ENCODE results near the gene AKT2. TPM values are rescaled to one million over a fixed set of nuclear protein-coding genes. Genes with fewer than 3 reads are reported as not detected.

The AKT2 gene
- polyA plus RNA-seq, 1 donor (not counting 4 experiments of a cell fraction or from before 2014, with no cell fraction given): 108 TPM

GRCh38 chr19:40243181-40243580 lies 42.0 kb downstream of the AKT2 start:
- TF ChIP-seq CTCF (optimal IDR thresholded peaks at IDR 0.05 in 1 of 3, IDR thresholded peaks at IDR 0.05 in 1 of 3, conservative IDR thresholded peaks at IDR 0.05 in 1 of 3; ENCODE audit: extremely low read depth in 1 of 3, insufficient read depth in 2 of 3, low read length in 3 of 3): no peak
- TF ChIP-seq EZH2 (IDR thresholded peaks at IDR 0.05; ENCODE audit: low read length): no peak
- Histone ChIP-seq H3K4me3 (ENCODE audit: control insufficient read depth in 2 of 3, extremely low read depth in 1 of 3, insufficient read depth in 2 of 3, low read depth in 1 of 3, low read length in 3 of 3) (no peak overlapping the region), H4K20me1 (ENCODE audit: control insufficient read depth, extremely low read depth, insufficient read depth, low read length) (no peaks in the 10 kb centered on the region), H2AFZ (ENCODE audit: control insufficient read depth, low read length) (no peak overlapping the region), H3K4me1 (ENCODE audit: control insufficient read depth, extremely low read depth, insufficient read depth, low read length) (peaks cover 7% of the 10 kb centered on the region), H3K27me3 (ENCODE audit: control insufficient read depth, extremely low read depth, insufficient read depth, low read length) (no peaks in the 10 kb centered on the region), H3K79me2 (ENCODE audit: control insufficient read depth, insufficient read depth, low read length) (peaks cover 13% of the 10 kb centered on the region), H3K4me2 (ENCODE audit: control insufficient read depth, extremely low read depth, insufficient read depth, low read depth, low read length) (no peak overlapping the region), H3K9ac (ENCODE audit: control insufficient read depth, extremely low read depth, insufficient read depth, low read length) (no peak overlapping the region), H3K27ac (ENCODE audit: control insufficient read depth, insufficient read depth, low read length) (no peak overlapping the region), H3K9me1 (ENCODE audit: control insufficient read depth, extremely low read depth, insufficient read depth, low read length) (no peaks in the 10 kb centered on the region), H3K36me3 (ENCODE audit: control insufficient read depth in 2 of 2, extremely low read depth in 1 of 2, insufficient read depth in 2 of 2, low read length in 2 of 2) (peaks cover 0 to 28% of the 10 kb centered on the region in 2 experiments), H3K9me3 (ENCODE audit: control insufficient read depth, low read depth, low read length) (no peaks in the 10 kb centered on the region)
- FAIRE-seq (no peak), DNase-seq (ENCODE audit: low read depth, low spot score) (no peak)
- dilution Hi-C loops (cut with MboI; ENCODE audit: extremely low pct_ligation_motif_present, low sequenced_read_pairs): no loop called here

- dilution Hi-C loops (cut with MboI; ENCODE audit: extremely low pct_ligation_motif_present, low sequenced_read_pairs): no loop called here
Measured at GRCh38 chr19:40242480-40242879, 42.7 kb downstream of the AKT2 start.

More at GRCh38 chr19:40242480-40242879, 42.7 kb downstream of the AKT2 start:
- no peak overlapping the region for H2AFZ ChIP-seq (ENCODE audit: control insufficient read depth, low read length)
- no peaks in the 10 kb centered on the region for H4K20me1 ChIP-seq (ENCODE audit: control insufficient read depth, extremely low read depth, insufficient read depth, low read length)
- peaks cover 7% of the 10 kb centered on the region for H3K4me1 ChIP-seq (ENCODE audit: control insufficient read depth, extremely low read depth, insufficient read depth, low read length)
- TF ChIP-seq EZH2 (IDR thresholded peaks at IDR 0.05; ENCODE audit: low read length) (no peak), CTCF (optimal IDR thresholded peaks at IDR 0.05 in 1 of 3, IDR thresholded peaks at IDR 0.05 in 1 of 3, conservative IDR thresholded peaks at IDR 0.05 in 1 of 3; ENCODE audit: extremely low read depth in 1 of 3, insufficient read depth in 2 of 3, low read length in 3 of 3) (no peak)
- H3K36me3 ChIP-seq (ENCODE audit: control insufficient read depth in 2 of 2, extremely low read depth in 1 of 2, insufficient read depth in 2 of 2, low read length in 2 of 2): peaks cover 0 to 30% of the 10 kb centered on the region in 2 experiments
- no peak for DNase-seq (ENCODE audit: low read depth, low spot score)
- H3K9me3 ChIP-seq (ENCODE audit: control insufficient read depth, low read depth, low read length): no peaks in the 10 kb centered on the region
- no peak overlapping the region for H3K27ac ChIP-seq (ENCODE audit: control insufficient read depth, insufficient read depth, low read length)
- H3K79me2 ChIP-seq (ENCODE audit: control insufficient read depth, insufficient read depth, low read length): peaks cover 10% of the 10 kb centered on the region
- H3K27me3 ChIP-seq (ENCODE audit: control insufficient read depth, extremely low read depth, insufficient read depth, low read length): no peaks in the 10 kb centered on the region
- no peak overlapping the region for H3K9ac ChIP-seq (ENCODE audit: control insufficient read depth, extremely low read depth, insufficient read depth, low read length)
- no peak for FAIRE-seq
- no peak overlapping the region for H3K4me2 ChIP-seq (ENCODE audit: control insufficient read depth, extremely low read depth, insufficient read depth, low read depth, low read length)
- H3K9me1 ChIP-seq (ENCODE audit: control insufficient read depth, extremely low read depth, insufficient read depth, low read length): no peaks in the 10 kb centered on the region
- no peak overlapping the region for H3K4me3 ChIP-seq (ENCODE audit: control insufficient read depth in 2 of 3, extremely low read depth in 1 of 3, insufficient read depth in 2 of 3, low read depth in 1 of 3, low read length in 3 of 3)

Data from keratinocyte (primary cell).